AG04450 (cell line): ENCODE measurements around the gene FARS2. TPM values are rescaled to one million over a fixed set of nuclear protein-coding genes. Genes with fewer than 3 reads are reported as not detected.

ENCODE experiments used
- CTCF ChIA-PET: fragments of 300-600, 350-600 bp; formaldehyde crosslinking; extraction: SDS; loops from one replicate; lab custom pipeline; 2022; ENCODE audit warnings: antibody characterized with exemption, inconsistent platforms; lab: Charles Lee
- POLR2A ChIA-PET: fragments of 350-600 bp; formaldehyde crosslinking; extraction: SDS; loops from one replicate; lab custom pipeline; 2021; ENCODE audit warnings: antibody characterized with exemption, inconsistent platforms; lab: Yijun Ruan, JAX
- DNase-seq: peaks from one replicate; pipeline ENCODE4 v3.0.0-alpha.2; 2011; ENCODE audit warnings: low read depth, low spot score
- H3K27ac ChIP-seq: one replicate; pipeline ENCODE4 v1.5.1; 2012; ENCODE audit warnings: low read depth, low read length, control low read depth
- H3K27me3 ChIP-seq: one replicate; pipeline ENCODE4 v1.6.0; 2012; ENCODE audit warnings: low read length; ENCODE audit not compliant: control insufficient read depth, insufficient read depth
- H3K4me3 ChIP-seq: 2 replicates; pipeline ENCODE4 v1.5.1; 2011; ENCODE audit warnings: mild to moderate bottlenecking, low read depth, low read length, control low read depth
- H3K9me3 ChIP-seq: 2 replicates; pipeline ENCODE4 v1.5.1; 2012; ENCODE audit warnings: low read length; ENCODE audit not compliant: control insufficient read depth, insufficient read depth
- polyA plus RNA-seq: library from polyadenylated mRNA; depleted of rRNA; stranded (reverse); fragments of >200 nt; gene quantifications from 2 replicates; pipeline ENCODE4 v1.2.3, GENCODE V29; 2011
- TF ChIP-seq, protein P1 (sequence below): IDR thresholded peaks from 2 replicates; pipeline ENCODE4 v1.5.1; 2011; ENCODE audit warnings: low read depth, low read length, control low read depth, inconsistent platforms

Gene FARS2
- polyA plus RNA-seq, 1 experiment, result 14.0 TPM

GRCh38 chr6:5509106-5509505, 247.8 kb downstream of the FARS2 start:
- ChIA-PET CTCF (interaction anchor here (1.3 kb wide), 1 partner anchor 38 kb away, joined by 7 read pairs; no protein-coding TSS in a partner anchor), POLR2A (no interaction called here)
- Histone ChIP-seq H3K9me3 (no peaks in the 10 kb centered on the region; the same call in 1 of the 2 replicates), H3K4me3 (no peak overlapping the region), H3K27ac (no peak overlapping the region), H3K27me3 (no peaks in the 10 kb centered on the region)
- TF ChIP-seq, protein P1, sequence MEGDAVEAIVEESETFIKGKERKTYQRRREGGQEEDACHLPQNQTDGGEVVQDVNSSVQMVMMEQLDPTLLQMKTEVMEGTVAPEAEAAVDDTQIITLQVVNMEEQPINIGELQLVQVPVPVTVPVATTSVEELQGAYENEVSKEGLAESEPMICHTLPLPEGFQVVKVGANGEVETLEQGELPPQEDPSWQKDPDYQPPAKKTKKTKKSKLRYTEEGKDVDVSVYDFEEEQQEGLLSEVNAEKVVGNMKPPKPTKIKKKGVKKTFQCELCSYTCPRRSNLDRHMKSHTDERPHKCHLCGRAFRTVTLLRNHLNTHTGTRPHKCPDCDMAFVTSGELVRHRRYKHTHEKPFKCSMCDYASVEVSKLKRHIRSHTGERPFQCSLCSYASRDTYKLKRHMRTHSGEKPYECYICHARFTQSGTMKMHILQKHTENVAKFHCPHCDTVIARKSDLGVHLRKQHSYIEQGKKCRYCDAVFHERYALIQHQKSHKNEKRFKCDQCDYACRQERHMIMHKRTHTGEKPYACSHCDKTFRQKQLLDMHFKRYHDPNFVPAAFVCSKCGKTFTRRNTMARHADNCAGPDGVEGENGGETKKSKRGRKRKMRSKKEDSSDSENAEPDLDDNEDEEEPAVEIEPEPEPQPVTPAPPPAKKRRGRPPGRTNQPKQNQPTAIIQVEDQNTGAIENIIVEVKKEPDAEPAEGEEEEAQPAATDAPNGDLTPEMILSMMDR, result no peak
- no peak for DNase-seq

DNA sequence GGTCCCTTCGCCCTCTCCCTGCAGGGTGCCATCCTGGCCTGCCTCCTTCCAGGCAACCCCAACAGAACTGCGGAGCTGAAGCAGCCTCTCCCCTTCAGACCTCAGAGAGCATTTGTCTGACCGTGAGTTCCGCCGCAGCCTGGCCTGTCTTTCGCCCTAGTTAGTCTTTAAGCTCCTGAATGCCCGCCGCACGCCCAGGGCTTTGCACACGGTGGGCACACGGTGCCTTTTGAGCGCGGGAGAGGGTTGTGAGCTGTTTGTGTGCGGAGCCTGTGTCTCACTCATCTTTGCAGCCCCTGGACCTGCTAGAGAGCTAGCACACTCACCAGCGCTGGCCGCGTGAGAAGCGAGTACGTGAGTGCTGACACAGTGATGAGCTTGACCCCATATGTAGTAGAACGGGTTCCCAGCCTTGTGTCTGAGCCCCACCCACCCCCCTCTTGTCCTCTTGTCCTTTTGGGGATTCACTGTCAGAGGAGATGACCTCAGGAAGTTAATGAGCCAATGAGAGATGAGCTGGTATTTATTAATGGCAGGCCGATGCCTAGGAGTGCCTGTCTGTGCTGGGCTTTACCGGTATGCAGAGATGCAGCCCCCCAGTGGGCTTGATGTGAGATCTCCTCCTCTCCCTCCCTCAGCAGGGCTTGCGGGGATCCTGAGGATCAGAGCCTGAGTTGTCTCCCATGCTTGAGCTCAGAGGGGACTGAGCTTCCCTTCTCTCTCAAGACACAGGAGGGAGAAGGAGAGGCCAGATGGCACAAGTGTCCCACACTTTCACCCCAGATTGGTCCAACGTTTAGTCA, 249.2 kb downstream of the FARS2 start:
- DNase-seq, result no peak
- Histone ChIP-seq H3K9me3 (no peaks in the 10 kb centered on the region; the same call in 1 of the 2 replicates), H3K27ac (no peak overlapping the region), H3K27me3 (no peaks in the 10 kb centered on the region), H3K4me3 (no peak overlapping the region)
- ChIA-PET CTCF (interaction anchor here (0.5 to 1.3 kb wide), 4 partner anchors 39 to 209 kb away, joined by 3 to 7 read pairs (median 3); no protein-coding TSS in a partner anchor), POLR2A (interaction anchor here (0.9 kb wide), 1 partner anchor 12 kb away, joined by 3 read pairs; no protein-coding TSS in a partner anchor)
- TF ChIP-seq, protein P1, result no peak

- no peaks in the 10 kb centered on the region for H3K27me3 ChIP-seq
- no peak overlapping the region for H3K4me3 ChIP-seq
- TF ChIP-seq, protein P1, result no peak
- CTCF ChIA-PET, result no interaction called here
- H3K9me3 ChIP-seq, result no peaks in the 10 kb centered on the region; the same call in 1 of the 2 replicates
- peak; percentile 21 for DNase-seq
- H3K27ac ChIP-seq, result no peak overlapping the region
- POLR2A ChIA-PET, result no interaction called here
These were observed 250.6 kb downstream of the FARS2 start for GRCh38 chr6:5511954-5512353.

DNA sequence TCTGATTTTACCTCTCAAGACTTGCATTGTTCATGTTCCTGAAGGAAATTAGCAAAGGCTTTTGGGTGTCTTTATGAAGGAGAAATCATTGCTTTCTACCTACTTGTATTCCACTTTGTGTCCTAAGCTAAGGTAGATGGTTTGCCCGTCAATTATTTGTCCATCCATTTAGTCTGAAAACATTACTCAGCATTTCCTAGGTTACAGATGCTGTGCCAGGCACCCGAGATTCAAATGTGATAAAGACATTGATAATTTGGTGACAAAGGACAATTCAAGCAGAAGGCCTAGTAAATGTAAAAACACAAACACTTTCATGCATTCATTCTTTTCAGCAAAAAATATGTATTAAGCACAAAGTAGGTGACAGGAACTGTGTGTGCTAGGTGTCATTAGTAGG, 251.1 kb downstream of the FARS2 start:
- no peaks in the 10 kb centered on the region for H3K27me3 ChIP-seq
- POLR2A ChIA-PET, result no interaction called here
- CTCF ChIA-PET, result no interaction called here
- TF ChIP-seq, protein P1, result no peak
- no peaks in the 10 kb centered on the region; the same call in 1 of the 2 replicates for H3K9me3 ChIP-seq
- no peak for DNase-seq
- no peak overlapping the region for H3K27ac ChIP-seq
- H3K4me3 ChIP-seq, result no peak overlapping the region

- ChIA-PET CTCF (no interaction called here), POLR2A (no interaction called here)
- Histone ChIP-seq H3K9me3 (no peaks in the 10 kb centered on the region; the same call in 1 of the 2 replicates), H3K4me3 (no peak overlapping the region), H3K27me3 (no peaks in the 10 kb centered on the region), H3K27ac (no peak overlapping the region)
- TF ChIP-seq, protein P1, result no peak
- no peak for DNase-seq
These were observed 252.1 kb downstream of the FARS2 start for GRCh38 chr6:5513408-5513807.
